GM10847 (cell line): Measurements from ENCODE around the gene HLA-DQA1.

Source experiments
- POLR2A ChIP-seq: IDR thresholded peaks from 2 replicates; pipeline ENCODE4 v1.6.1; 2011; ENCODE audit not compliant: insufficient read length; ENCODE audit errors: extremely low read depth

The HLA-DQA1 gene

GRCh38 chr6:32637219-32637880, at the start of gene HLA-DQA1:
HLA-DQA1 (plus strand) TSS chr6:32637406; CDS start chr6:32637459, 53 bp downstream.
- TF ChIP-seq POLR2A = peak; percentile 89

GRCh38 chr6:32588156-32588555, 49.0 kb upstream of the HLA-DQA1 start:
- no peak for TF ChIP-seq POLR2A

GRCh38 chr6:32589596-32590449, 47.4 kb upstream of the HLA-DQA1 start, which contains the start of gene HLA-DRB1:
HLA-DRB1 (minus strand) TSS chr6:32589848; CDS start chr6:32589742, 106 bp downstream.
- peak; percentile 88 for TF ChIP-seq POLR2A

GRCh38 chr6:32597024-32597423, 40.2 kb upstream of the HLA-DQA1 start:
- no peak for TF ChIP-seq POLR2A

- no peak for TF ChIP-seq POLR2A
Measured at GRCh38 chr6:32602383-32602782, 34.8 kb upstream of the HLA-DQA1 start.

GRCh38 chr6:32603222-32603621, 34.0 kb upstream of the HLA-DQA1 start:
- no peak for TF ChIP-seq POLR2A

GRCh38 chr6:32603888-32604287, 33.3 kb upstream of the HLA-DQA1 start:
- no peak for TF ChIP-seq POLR2A

- no peak for TF ChIP-seq POLR2A
Measured at GRCh38 chr6:32604434-32604877, 32.8 kb upstream of the HLA-DQA1 start.

GRCh38 chr6:32607263-32607987, 29.8 kb upstream of the HLA-DQA1 start:
- TF ChIP-seq POLR2A = no peak

GRCh38 chr6:32607988-32608298, 29.3 kb upstream of the HLA-DQA1 start:
- no peak for TF ChIP-seq POLR2A

GRCh38 chr6:32608362-32608761, 28.8 kb upstream of the HLA-DQA1 start:
- no peak for TF ChIP-seq POLR2A

GRCh38 chr6:32609391-32609730, 27.8 kb upstream of the HLA-DQA1 start:
- no peak for TF ChIP-seq POLR2A

- TF ChIP-seq POLR2A = peak; percentile 10
Measured at GRCh38 chr6:32609731-32610640, 27.2 kb upstream of the HLA-DQA1 start.

- no peak for TF ChIP-seq POLR2A
Measured at GRCh38 chr6:32610682-32611296, 26.4 kb upstream of the HLA-DQA1 start.
